ENCODE measurements around the gene TEX38. TPM values are rescaled to one million over a fixed set of nuclear protein-coding genes. Genes with fewer than 3 reads are reported as not detected.

Gene TEX38
- total RNA-seq, result not detected in 2 replicates

GRCh38 chr1:46671554-46671953, at the start of gene TEX38:
Gene TEX38, plus strand, starts transcription at chr1:46671854. Its CDS starts 81 bp downstream, at chr1:46671935.

DNA sequence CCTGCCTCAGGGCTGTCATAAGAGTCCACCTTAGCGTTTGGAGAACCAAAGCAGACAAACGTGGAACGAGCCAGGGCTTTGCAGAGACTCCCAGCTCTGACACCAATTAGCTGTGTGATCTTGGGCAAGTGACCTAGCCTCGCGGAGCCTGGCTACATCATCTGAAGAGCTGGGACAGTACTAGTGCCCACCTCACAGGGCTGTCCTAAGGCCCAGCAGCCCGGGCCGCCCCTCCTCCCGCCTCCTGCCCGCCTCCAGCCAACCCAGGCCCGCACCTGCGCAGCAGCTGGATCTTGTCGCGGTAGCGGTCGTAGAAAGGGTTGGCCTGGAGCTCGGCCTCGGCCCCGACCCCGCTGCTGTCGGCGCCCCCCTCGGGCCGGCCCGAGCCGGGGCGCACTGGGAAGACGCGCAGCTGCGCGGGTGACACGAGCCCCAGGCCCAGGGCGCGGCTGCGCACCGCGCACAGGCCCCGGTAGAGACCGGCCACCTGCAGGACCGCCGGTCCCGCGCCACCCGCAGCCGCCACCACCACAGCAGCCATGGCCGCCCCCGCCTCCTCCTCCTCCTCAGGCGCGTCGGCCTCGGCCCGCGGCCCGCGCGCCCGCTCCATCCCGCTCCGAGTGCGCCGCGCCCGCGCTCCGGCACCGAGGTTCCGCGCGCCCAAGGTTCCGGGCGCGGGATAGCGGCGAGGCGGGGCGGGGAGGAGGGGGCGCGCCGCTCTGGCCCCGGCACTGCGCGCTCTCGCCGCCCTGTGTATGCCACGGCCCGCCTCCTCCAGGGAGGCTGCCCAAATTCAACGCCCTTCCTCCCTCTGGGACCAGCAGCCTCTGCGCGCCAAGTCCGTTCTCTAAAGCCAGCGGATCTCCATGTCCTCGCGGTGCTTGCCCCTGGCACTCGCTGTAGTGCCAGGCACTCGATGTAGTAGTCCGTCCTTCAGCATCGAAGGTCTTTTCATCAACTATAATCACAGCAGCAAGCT, 3.6 kb upstream of the TEX38 start, which contains the start of gene ATPAF1:
Gene ATPAF1 (minus strand): TSS at position 583 of the 979 bp plus-strand sequence. CDS start 42 bp downstream, at position 541.

GRCh38 chr1:46718727-46719622, 47.3 kb downstream of the TEX38 start, which contains the start of gene EFCAB14:
Gene EFCAB14, minus strand, starts transcription at chr1:46719114. Its CDS starts 1,027 bp downstream, at chr1:46718087.

Other genes with a start within 250 kb of the TEX38 start
- gene DMBX1, start 182.0 kb upstream of the TEX38 start, total RNA-seq, result not detected in 2 replicates
- gene KNCN, start 120.2 kb upstream of the TEX38 start, total RNA-seq, result not detected in 2 replicates
- 18.6 and 28.5 TPM in 2 replicates for gene MKNK1, start 67.6 kb upstream of the TEX38 start, total RNA-seq
- 5.6 and 8.6 TPM in 2 replicates for gene MOB3C, start 55.0 kb upstream of the TEX38 start, total RNA-seq
- gene ATPAF1, start 3.5 kb upstream of the TEX38 start, total RNA-seq, result 52.3 and 57.2 TPM in 2 replicates
- gene EFCAB14, start 47.3 kb downstream of the TEX38 start, total RNA-seq, result 75.3 and 79.7 TPM in 2 replicates
- not detected in 2 replicates for gene CYP4B1, start 127.2 kb downstream of the TEX38 start, total RNA-seq